HG03025 (cell line): ENCODE measurements around the gene POU2AF2.
A peak's percentile ranks its signal among the peaks of the same experiment; 100 is the strongest.
"Not testable (repeated sequence)": the region's sequence is repeated elsewhere in the genome, so short reads cannot be mapped to it uniquely, and the experiment has no call there.

Experiments used
- ATAC-seq: cut with Tn5 transposase; IDR thresholded peaks from one replicate; pipeline ENCODE4 v1.9.1; 2021; ENCODE audit warnings: mild to moderate bottlenecking, moderate library complexity; ENCODE audit not compliant: unreplicated experiment, low FRiP score

The POU2AF2 gene

GRCh38 chr11:111301004-111301841 is 55.7 kb downstream of the POU2AF2 start:
- ATAC-seq = peak; percentile 47

DNA sequence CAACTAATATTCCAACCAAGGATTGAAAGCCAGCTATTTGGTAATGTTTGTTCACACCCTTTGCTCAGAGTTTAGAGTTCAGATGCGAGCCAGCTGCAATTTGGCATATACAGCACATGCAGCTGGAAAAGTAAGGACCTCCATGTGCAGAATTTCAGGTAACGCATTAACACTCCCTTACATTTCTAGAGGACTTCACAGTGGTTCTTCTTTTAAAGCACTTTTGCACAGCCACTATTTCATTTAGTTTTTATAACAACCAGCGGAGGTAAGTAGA is 56.3 kb downstream of the POU2AF2 start:
- no peak for ATAC-seq

GRCh38 chr11:111302298-111302697 is 56.8 kb downstream of the POU2AF2 start:
- ATAC-seq = no peak

DNA sequence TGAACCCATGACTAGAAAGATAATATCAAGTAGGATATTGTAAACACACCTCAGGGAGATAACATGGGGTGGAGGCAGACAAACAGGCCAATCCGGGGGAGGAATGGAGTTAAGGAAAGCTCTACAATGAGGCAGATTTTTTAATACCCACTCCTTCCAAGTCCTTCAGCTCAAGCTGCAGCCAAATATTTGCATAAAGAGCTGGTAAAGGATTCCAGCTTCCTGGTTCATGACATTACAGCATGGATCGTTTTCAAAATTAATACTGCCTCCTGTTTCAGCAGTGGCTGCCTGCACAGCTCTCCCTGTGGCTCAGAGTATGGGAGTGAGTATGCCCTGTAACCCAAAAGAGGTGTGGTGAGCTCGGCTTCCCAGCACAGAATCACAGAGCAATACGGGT is 57.9 kb downstream of the POU2AF2 start:
- ATAC-seq = no peak

GRCh38 chr11:111305162-111305802 is 59.8 kb downstream of the POU2AF2 start:
- ATAC-seq = no peak

DNA sequence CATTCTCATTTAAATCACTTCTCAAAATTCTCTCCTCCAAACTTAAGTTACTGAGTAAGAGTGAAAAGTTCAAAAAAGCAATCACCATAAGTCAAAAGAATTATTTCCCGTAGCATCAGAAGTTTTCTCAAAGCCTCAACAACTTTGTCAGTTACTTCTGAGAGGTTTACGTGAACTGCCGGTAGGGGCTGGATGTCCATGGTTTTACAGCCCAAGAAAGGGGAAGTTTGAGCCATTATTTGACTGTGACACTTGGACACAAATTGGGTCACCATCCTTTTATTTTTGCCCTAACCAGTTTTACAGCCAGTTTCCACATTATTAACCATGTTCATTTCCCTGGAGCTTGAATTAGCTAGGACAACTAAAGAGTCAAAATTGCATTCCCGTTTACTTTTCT is 60.4 kb downstream of the POU2AF2 start:
- no peak for ATAC-seq

GRCh38 chr11:111306321-111306720 is 60.8 kb downstream of the POU2AF2 start:
- ATAC-seq = no peak

DNA sequence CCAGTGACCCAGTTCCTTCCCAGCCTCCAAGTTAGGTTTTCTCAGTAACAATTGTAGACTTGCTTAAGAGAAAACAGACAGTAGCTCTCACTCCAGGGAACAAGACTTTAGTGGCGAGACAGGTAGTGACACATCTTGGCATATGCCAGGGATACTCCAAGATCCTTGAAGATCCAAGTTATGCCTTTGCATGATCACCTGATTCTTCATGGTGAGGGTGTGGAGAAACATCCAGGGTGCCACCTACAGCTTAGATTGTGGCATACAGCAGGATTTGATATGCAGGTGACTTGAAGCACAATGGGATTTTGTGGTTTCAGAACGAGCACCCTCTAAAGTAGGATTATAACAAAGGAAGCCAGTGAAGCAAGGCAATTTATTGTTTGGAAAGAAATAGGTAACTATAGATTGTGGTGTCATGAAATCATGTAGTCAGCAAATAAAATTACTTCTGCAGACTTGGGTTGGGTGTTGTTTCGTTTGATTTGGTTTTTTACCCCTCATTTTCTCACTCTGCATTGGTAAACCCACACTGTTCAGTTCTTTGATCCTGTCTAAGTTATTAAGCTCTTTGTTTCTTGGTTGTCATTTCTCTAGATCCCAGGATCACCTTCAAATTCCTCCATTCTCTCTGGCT is 62.1 kb downstream of the POU2AF2 start:
- ATAC-seq = no peak

DNA sequence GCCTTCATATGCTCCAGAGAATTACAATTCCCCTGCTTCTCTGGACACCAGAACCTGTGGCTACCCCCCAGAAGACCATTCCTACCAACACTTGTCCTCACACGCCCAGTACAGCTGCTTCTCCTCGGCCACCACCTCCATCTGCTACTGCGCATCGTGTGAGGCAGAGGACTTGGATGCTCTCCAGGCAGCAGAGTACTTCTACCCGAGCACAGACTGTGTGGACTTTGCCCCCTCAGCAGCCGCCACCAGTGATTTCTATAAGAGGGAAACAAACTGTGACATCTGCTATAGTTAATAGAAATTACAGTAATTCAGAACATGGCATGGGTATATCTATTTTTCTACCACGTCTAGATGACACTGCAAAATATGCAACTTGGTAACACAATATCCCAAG is 62.6 kb downstream of the POU2AF2 start:
- ATAC-seq = no peak

GRCh38 chr11:111309215-111309915 is 63.8 kb downstream of the POU2AF2 start:
- ATAC-seq = no peak

- ATAC-seq = no peak
Measured at GRCh38 chr11:111310088-111310487, 64.6 kb downstream of the POU2AF2 start.

GRCh38 chr11:111310723-111311122 is 65.2 kb downstream of the POU2AF2 start:
- ATAC-seq = no peak

DNA sequence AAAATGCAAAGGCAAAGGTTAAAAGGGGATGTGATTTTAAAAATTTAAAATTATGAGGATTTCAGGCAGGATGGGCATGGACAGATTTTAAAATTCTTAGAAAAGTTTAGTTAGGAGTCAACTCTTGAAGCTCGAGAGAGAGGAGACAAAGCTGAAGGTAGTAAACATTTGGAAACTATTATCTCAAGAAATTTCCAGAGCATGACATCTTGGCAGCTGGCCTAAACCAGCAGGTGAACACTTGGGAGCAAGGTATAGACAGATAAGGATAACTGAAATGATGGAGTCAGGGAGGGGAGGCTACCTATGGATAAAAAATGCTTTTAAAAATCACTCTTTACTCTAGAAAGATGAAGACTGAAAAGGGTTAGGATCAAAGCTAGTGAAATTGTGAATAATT is 66.6 kb downstream of the POU2AF2 start:
- ATAC-seq = no peak

DNA sequence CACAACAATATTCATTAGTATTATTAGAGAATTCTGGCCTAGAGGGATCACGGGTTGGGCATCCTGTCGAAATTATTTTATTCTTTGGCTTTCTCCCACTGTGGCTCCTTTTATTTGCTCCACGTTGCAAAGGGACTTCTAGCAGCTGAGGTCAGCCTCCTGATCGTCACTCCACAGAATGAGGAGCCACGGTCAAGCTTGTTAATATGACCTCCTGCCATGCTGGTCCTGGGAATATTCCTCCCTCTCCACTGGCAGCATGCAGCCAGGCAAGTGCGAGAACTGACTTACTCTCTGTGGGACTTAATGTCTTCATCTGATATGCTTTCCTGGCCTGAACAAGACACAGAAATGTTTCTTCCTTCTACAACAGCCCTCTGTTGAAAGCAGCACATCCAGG is 73.8 kb downstream of the POU2AF2 start:
- no peak for ATAC-seq

GRCh38 chr11:111320199-111320598 is 74.7 kb downstream of the POU2AF2 start:
- ATAC-seq = not testable (repeated sequence)

- no peak for ATAC-seq
Measured at GRCh38 chr11:111320728-111321568, 75.4 kb downstream of the POU2AF2 start.

DNA sequence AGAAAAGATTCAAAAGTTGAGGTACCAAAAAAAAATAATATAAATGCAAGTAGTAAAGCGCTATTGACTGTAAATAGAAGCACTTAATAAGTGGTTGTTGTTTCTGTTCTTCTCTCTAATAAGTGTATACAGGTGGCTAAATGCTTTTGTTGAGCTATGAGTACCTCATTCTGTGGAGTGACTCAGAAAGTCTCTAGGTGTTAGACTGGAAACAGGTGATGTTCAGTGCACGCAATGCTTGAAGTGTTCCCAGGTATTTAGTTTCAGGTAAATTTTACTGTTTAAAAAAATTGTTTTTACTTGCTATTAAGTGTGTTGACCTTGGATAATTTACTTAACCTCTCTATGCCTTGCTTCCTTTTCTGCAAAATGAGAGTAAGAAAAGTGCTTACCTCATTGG is 77.0 kb downstream of the POU2AF2 start:
- ATAC-seq = no peak

- no peak for ATAC-seq
Measured at GRCh38 chr11:111324277-111324720, 78.8 kb downstream of the POU2AF2 start.

GRCh38 chr11:111325259-111325658 is 79.7 kb downstream of the POU2AF2 start:
- ATAC-seq = no peak

GRCh38 chr11:111326824-111327223 is 81.3 kb downstream of the POU2AF2 start:
- ATAC-seq = no peak
